HepG2 (cell line): Measurements from ENCODE around the gene BEAN1. TPM values are rescaled to one million over a fixed set of nuclear protein-coding genes. Genes with fewer than 3 reads are reported as not detected.

Experiments
- ASH2L ChIP-seq: fragments of 300-600, 200-600 bp; sonication (generic); IDR thresholded peaks from 2 replicates; pipeline ENCODE4 v1.7.0; 2017; ENCODE audit warnings: low read depth, mild to moderate bottlenecking, moderate library complexity, mixed read lengths, low read length; ENCODE audit not compliant: insufficient read length
- CBFB ChIP-seq: sonication (generic); formaldehyde crosslinking; IDR thresholded peaks from 2 replicates; pipeline ENCODE4 v1.4.0; 2020; ENCODE audit warnings: missing genetic modification reagents
- MTF1 ChIP-seq: sonication (generic); formaldehyde crosslinking; IDR thresholded peaks from 2 replicates; pipeline ENCODE4 v1.5.0; 2020; ENCODE audit warnings: missing genetic modification reagents
- MXD4 ChIP-seq: IDR thresholded peaks from 2 replicates; pipeline ENCODE4 v1.6.1; 2016; ENCODE audit warnings: mild to moderate bottlenecking, missing biosample characterization, missing genetic modification reagents
- NCOA5 ChIP-seq: sonication (generic); formaldehyde crosslinking; IDR thresholded peaks from 2 replicates; pipeline ENCODE4 v1.4.0; 2020; ENCODE audit warnings: missing genetic modification reagents
- NFKBIZ ChIP-seq: IDR thresholded peaks from 2 replicates; pipeline ENCODE4 v1.6.1; 2018; ENCODE audit warnings: missing genetic modification reagents, missing compliant biosample characterization
- POGK ChIP-seq: sonication (generic); formaldehyde crosslinking; conservative IDR thresholded peaks from 2 replicates; pipeline ENCODE4 v1.8.0; 2022; ENCODE audit warnings: mild to moderate bottlenecking, moderate library complexity, missing genetic modification reagents
- SMAD9 ChIP-seq: sonication (generic); formaldehyde crosslinking; IDR thresholded peaks from 2 replicates; pipeline ENCODE4 v1.5.1; 2020; ENCODE audit warnings: mild to moderate bottlenecking, missing genetic modification reagents
- TCF12 ChIP-seq, 2 experiments: fragments of 450-650 bp in 1 of 2; sonication (generic) in 1 of 2; formaldehyde crosslinking in 1 of 2; IDR thresholded peaks; 2 replicates each; pipeline versions ENCODE4 v1.6.1 to v1.8.0; 2017 to 2022; ENCODE audit warnings: antibody characterized with exemption in 1 of 2, mild to moderate bottlenecking in 1 of 2, missing genetic modification reagents in 1 of 2, moderate library complexity in 1 of 2
- ZFP36 ChIP-seq: fragments of 150-350 bp; IDR thresholded peaks from 2 replicates; pipeline ENCODE4 v1.6.1; 2018; ENCODE audit warnings: borderline replicate concordance, low read length, low read depth; ENCODE audit not compliant: partially characterized antibody
- ZFP90 ChIP-seq: sonication (generic); formaldehyde crosslinking; IDR thresholded peaks from 2 replicates; pipeline ENCODE4 v1.8.0; 2022; ENCODE audit warnings: missing genetic modification reagents, mild to moderate bottlenecking, inconsistent platforms, borderline replicate concordance
- ZHX2 ChIP-seq, 2 experiments: sonication (generic) in 1 of 2; formaldehyde crosslinking in 1 of 2; IDR thresholded peaks; 2 replicates each; pipeline versions ENCODE4 v1.6.1 to v1.9.0; 2014 to 2022; ENCODE audit warnings: antibody characterized with exemption in 1 of 2, borderline replicate concordance in 1 of 2, inconsistent platforms in 1 of 2, low read depth in 1 of 2, missing genetic modification reagents in 1 of 2
- ZMYM3 ChIP-seq: sonication (generic); formaldehyde crosslinking; IDR thresholded peaks from 2 replicates; pipeline ENCODE4 v1.5.1; 2020; ENCODE audit warnings: mild to moderate bottlenecking, missing genetic modification reagents
- ZNF138 ChIP-seq: sonication (generic); formaldehyde crosslinking; IDR thresholded peaks from 2 replicates; pipeline ENCODE4 v1.5.0; 2020; ENCODE audit warnings: mild to moderate bottlenecking, low read depth, missing genetic modification reagents
- ZNF20 ChIP-seq: sonication (generic); formaldehyde crosslinking; IDR thresholded peaks from 2 replicates; pipeline ENCODE4 v1.4.0; 2020; ENCODE audit warnings: mild to moderate bottlenecking, moderate library complexity, missing genetic modification reagents
- ZNF230 ChIP-seq: sonication (generic); formaldehyde crosslinking; IDR thresholded peaks from 2 replicates; pipeline ENCODE4 v1.4.0; 2020; ENCODE audit warnings: mild to moderate bottlenecking, missing genetic modification reagents
- ZNF3 ChIP-seq: IDR thresholded peaks from 2 replicates; pipeline ENCODE4 v1.7.0; 2017; ENCODE audit warnings: inconsistent platforms
- ZNF468 ChIP-seq: sonication (generic); formaldehyde crosslinking; IDR thresholded peaks from 2 replicates; pipeline ENCODE4 v1.8.0; 2022; ENCODE audit warnings: mild to moderate bottlenecking, moderate library complexity, missing genetic modification reagents
- ZNF577 ChIP-seq: sonication (generic); formaldehyde crosslinking; IDR thresholded peaks from 2 replicates; pipeline ENCODE4 v1.4.0; 2020; ENCODE audit warnings: mild to moderate bottlenecking, low read depth, missing genetic modification reagents, borderline replicate concordance
- ZNF652 ChIP-seq: IDR thresholded peaks from 2 replicates; pipeline ENCODE4 v1.6.1; 2016; ENCODE audit warnings: low read depth, borderline replicate concordance
- ZNF709 ChIP-seq: sonication (generic); formaldehyde crosslinking; IDR thresholded peaks from 2 replicates; pipeline ENCODE4 v1.5.0; 2020; ENCODE audit warnings: mild to moderate bottlenecking, missing genetic modification reagents
- ZNF720 ChIP-seq: sonication (generic); formaldehyde crosslinking; IDR thresholded peaks from 2 replicates; pipeline ENCODE4 v1.4.0; 2020; ENCODE audit warnings: missing genetic modification reagents
- polyA plus RNA-seq, 8 experiments: library from polyadenylated mRNA; depleted of rRNA in 3 of 8; stranded (reverse) in 7 of 8; unstranded in 1 of 8; fragments of >200 nt; fragmentation: Illumina TruSeq in 4 of 8; extraction: Trizol in 4 of 8; gene quantifications; 2 replicates each; pipeline versions ENCODE4 v1.2.1 to v1.2.3, GENCODE V29; 2011 to 2016; ENCODE audit warnings: low read depth in 4 of 8, missing spikeins in 1 of 8, mixed read lengths in 1 of 8; ENCODE audit not compliant: insufficient read depth in 1 of 8
- total RNA-seq, 5 experiments: library from RNA; depleted of rRNA; stranded (reverse); fragments of >200 nt; fragmentation: Illumina TruSeq; extraction: Trizol; gene quantifications; 2 replicates each; pipeline ENCODE4 v1.2.3, GENCODE V29; 2016; ENCODE audit warnings: low read depth in 1 of 5

BEAN1 gene
- total and polyA plus RNA-seq, 2 of the 13 experiments (the other 11 are each of a cell fraction or from before 2014, with no cell fraction given): 0.53 to 1.4 TPM

GRCh38 chr16:66516808-66517585 is 89.9 kb downstream of the BEAN1 start (continued):
- TF ChIP-seq ZHX2 (IDR thresholded peaks at IDR 0.05; ENCODE audit: low read depth) (0 out of 2 replicates have a peak, but pooled peaks have one; percentile 14), ZHX2 (CRISPR knock-in tag; IDR thresholded peaks at IDR 0.05; ENCODE audit: borderline replicate concordance) (no peak), NFKBIZ (CRISPR knock-in tag) (peak; percentile 96; the same call in 1 of the 2 replicates), ZNF20 (CRISPR knock-in tag) (no peak), ZNF720 (CRISPR knock-in tag) (no peak), ZMYM3 (CRISPR knock-in tag) (peak; percentile 86; the same call in 1 of the 2 replicates), MTF1 (CRISPR knock-in tag) (no peak), TCF12 (IDR thresholded peaks at IDR 0.05) (no peak), TCF12 (CRISPR knock-in tag; IDR thresholded peaks at IDR 0.05) (peak; percentile 83; the same call in 1 of the 2 replicates), ZFP90 (CRISPR knock-in tag) (peak; percentile 93), SMAD9 (CRISPR knock-in tag) (peak; percentile 75; the same call in 1 of the 2 replicates), ZNF709 (CRISPR knock-in tag) (0 out of 2 replicates have a peak, but pooled peaks have one; percentile 76), ASH2L (peak; percentile 74), ZNF3 (peak; percentile 31; the same call in 1 of the 2 replicates), CBFB (CRISPR knock-in tag) (peak; percentile 95), NCOA5 (no peak), ZNF138 (no peak), MXD4 (CRISPR knock-in tag) (peak; percentile 96), ZFP36 (no peak), POGK (CRISPR knock-in tag) (peak; percentile 91), ZNF577 (CRISPR knock-in tag) (no peak), ZNF652 (CRISPR knock-in tag) (peak; percentile 51; the same call in 1 of the 2 replicates), ZNF230 (CRISPR knock-in tag) (no peak), ZNF468 (peak; percentile 87; the same call in 1 of the 2 replicates)
